Lower lobe of right lung (tissue), 2 donors: ENCODE results near the gene MED23. TPM values are rescaled to one million over a fixed set of nuclear protein-coding genes. Genes with fewer than 3 reads are reported as not detected.

Experiments
- ATAC-seq, 2 donors: fragments of 200-7000 bp; cut with Tn5 transposase; one replicate each; pipeline ENCODE4 v1.9.1; 2020 to 2022; ENCODE audit warnings: mild to moderate bottlenecking in 2 of 2, moderate library complexity in 2 of 2
- DNase-seq: peaks from one replicate; pipeline ENCODE4 v3.0.0-alpha.2; 2020
- H3K27ac ChIP-seq: fragments of 200-600 bp; one replicate; pipeline ENCODE4 v1.8.0; 2022
- H3K27me3 ChIP-seq: fragments of 200-600 bp; one replicate; pipeline ENCODE4 v1.8.0; 2022; ENCODE audit warnings: low read depth
- H3K36me3 ChIP-seq: fragments of 200-600 bp; one replicate; pipeline ENCODE4 v1.8.0; 2022; ENCODE audit warnings: mild to moderate bottlenecking
- H3K4me1 ChIP-seq: fragments of 200-600 bp; one replicate; pipeline ENCODE4 v1.8.0; 2022
- H3K4me3 ChIP-seq: fragments of 200-600 bp; one replicate; pipeline ENCODE4 v1.8.0; 2022; ENCODE audit warnings: mild to moderate bottlenecking
- H3K9me3 ChIP-seq: fragments of 200-600 bp; one replicate; pipeline ENCODE4 v1.8.0; 2022
- intact Hi-C: fragments of 100-400 bp; cut with DNase I; formaldehyde crosslinking; loops from one replicate; pipeline ENCODE4 v1.11.0; 2022
- total RNA-seq: library from RNA; stranded (reverse); fragmentation: NEBNext Ultra II Directional; extraction: Animal tissue kit (Norgen Biotek cat#: 25700); gene quantifications from one replicate; pipeline ENCODE4 v1.2.1, GENCODE V29; 2021
- TF ChIP-seq, protein P1 (sequence below): fragments of 200-600 bp; IDR thresholded peaks from one replicate; pipeline ENCODE4 v1.8.0; 2022; ENCODE audit warnings: antibody characterized with exemption, mild to moderate bottlenecking
- donor health status: DM: no; HTN: yes; CAD: no; lungs with severe emphysema.

The MED23 gene
- total RNA-seq, 1 donor from 2014 or later = 28.9 TPM

DNA sequence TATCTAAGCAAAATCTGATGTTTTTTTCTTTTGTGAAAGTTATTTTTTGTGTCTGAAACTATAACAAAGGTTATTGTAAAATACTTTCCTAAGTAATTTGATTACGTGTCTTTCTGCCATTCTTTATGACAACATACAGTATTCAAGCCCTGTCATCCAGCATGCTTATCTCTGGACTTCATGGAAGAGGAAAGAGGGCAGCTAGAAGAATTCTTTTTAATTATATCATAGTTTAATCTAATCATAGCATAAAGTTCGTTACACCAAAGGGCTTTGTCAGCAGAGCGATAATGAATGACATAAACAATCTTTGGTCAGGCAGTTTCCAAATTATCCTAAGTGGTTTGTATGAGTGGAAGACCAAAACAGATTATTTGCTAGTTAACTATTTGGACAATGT is 12.5 kb upstream of the MED23 start:
- TF ChIP-seq, protein P1, sequence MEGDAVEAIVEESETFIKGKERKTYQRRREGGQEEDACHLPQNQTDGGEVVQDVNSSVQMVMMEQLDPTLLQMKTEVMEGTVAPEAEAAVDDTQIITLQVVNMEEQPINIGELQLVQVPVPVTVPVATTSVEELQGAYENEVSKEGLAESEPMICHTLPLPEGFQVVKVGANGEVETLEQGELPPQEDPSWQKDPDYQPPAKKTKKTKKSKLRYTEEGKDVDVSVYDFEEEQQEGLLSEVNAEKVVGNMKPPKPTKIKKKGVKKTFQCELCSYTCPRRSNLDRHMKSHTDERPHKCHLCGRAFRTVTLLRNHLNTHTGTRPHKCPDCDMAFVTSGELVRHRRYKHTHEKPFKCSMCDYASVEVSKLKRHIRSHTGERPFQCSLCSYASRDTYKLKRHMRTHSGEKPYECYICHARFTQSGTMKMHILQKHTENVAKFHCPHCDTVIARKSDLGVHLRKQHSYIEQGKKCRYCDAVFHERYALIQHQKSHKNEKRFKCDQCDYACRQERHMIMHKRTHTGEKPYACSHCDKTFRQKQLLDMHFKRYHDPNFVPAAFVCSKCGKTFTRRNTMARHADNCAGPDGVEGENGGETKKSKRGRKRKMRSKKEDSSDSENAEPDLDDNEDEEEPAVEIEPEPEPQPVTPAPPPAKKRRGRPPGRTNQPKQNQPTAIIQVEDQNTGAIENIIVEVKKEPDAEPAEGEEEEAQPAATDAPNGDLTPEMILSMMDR = no peak
- H3K36me3 ChIP-seq = no peaks in the 10 kb centered on the region
- no peak for DNase-seq

DNA sequence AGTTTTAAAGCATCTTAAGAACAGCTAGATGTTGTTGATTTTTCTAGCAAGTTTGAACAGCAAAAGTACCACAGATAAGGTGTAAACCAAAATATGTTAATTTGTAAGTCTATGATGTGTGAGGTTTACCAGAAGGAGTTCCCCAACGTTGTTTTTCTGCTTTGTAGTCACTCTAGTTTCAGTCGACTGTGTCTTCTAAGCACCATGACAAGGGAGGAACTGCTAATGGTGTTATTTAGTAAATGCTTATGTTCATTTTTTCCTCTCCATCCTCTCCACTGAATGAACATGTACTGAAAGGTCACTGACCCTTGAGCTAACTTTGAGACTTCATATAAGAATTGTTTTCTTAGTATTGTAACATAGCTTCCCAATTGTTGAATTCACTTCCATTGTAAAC is 12.1 kb upstream of the MED23 start:
- intact Hi-C loops = no loop called here
- Histone ChIP-seq H3K4me1 (no peaks in the 10 kb centered on the region), H3K4me3 (no peak overlapping the region), H3K9me3 (no peaks in the 10 kb centered on the region), H3K27ac (no peak overlapping the region), H3K27me3 (no peaks in the 10 kb centered on the region), H3K36me3 (no peaks in the 10 kb centered on the region)
- TF ChIP-seq, protein P1 = no peak
- no peak for DNase-seq
- ATAC-seq = no peak

More for the DNA sequence above, 12.5 kb upstream of the MED23 start:
- Histone ChIP-seq H3K9me3 (no peaks in the 10 kb centered on the region), H3K4me3 (no peak overlapping the region), H3K27ac (no peak overlapping the region), H3K4me1 (no peaks in the 10 kb centered on the region), H3K27me3 (no peaks in the 10 kb centered on the region)
- ATAC-seq = no peak
- intact Hi-C loops = no loop called here

DNA sequence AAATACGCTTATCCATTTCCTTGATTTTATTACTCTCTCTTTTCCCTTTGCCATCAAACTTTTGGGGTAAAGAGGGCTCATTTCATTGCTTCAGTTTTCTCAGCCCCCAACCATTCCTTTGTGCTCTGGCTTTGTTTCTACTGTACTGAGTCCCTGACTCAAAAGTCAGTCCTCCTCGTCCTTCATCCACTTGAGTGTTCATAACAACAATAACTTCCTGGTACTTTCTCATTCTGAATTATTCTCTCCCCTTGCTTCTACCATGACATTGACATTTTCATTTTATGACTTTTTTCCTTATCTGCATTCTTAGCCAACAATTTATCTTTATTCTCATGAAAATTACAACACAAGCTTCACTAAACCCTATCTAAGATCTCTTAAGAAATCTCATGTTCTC is 10.0 kb upstream of the MED23 start:
- no peaks in the 10 kb centered on the region for H3K4me1 ChIP-seq
- ATAC-seq = no peak
- no peak overlapping the region for H3K4me3 ChIP-seq
- no peaks in the 10 kb centered on the region for H3K9me3 ChIP-seq
- no peak overlapping the region for H3K27ac ChIP-seq
- no peak for DNase-seq
- TF ChIP-seq, protein P1 = no peak
- no peaks in the 10 kb centered on the region for H3K36me3 ChIP-seq
- H3K27me3 ChIP-seq = no peaks in the 10 kb centered on the region
- intact Hi-C loops = no loop called here

DNA sequence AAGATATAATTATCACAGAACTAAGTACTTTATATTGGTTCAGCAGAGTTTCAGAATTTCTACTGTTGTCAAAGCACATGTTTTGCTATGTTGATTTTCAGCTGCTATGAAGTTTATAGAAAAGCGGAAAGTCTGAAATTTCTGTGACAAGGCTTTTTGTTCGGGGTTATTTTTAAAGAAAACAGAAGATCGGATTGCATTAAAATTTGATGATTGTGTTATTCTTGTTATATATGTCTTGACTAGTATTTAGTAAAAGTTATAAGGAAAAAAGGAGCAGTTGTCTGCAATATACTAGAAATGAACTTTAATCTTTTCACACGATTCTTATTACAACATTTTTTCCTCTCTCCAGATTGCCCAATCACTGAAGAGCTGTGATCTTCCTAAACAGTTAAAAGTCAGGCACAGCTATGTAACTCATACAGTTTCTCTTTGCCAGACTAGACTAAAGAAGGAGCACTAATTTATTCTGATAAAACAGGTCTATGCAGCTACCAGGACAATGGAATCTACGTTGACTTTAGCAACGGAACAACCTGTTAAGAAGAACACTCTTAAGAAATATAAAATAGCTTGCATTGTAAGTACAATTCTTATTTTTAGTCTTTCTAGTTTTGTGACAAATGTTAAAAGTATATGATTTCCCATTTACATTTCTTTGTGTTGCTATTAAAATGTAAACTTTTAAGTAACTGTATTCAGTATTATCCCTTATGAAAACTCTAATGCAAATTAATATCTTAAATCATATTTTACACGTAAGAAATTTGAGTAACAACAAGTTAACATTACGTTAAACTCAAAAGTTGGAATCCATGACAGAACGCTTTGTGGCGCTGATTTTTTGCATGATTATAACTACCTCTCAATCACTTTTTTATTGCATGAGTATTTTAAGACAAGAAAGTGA is 9.1 kb upstream of the MED23 start, which contains the start of gene ENPP3:
Gene ENPP3, plus strand, starts transcription at position 423 of the 913 bp plus-strand sequence. Its CDS starts 83 bp downstream, at position 506.
- Histone ChIP-seq H3K4me3 (no peak within 1 kb of the TSS), H3K27ac (no peak within 1 kb of the TSS), H3K27me3 (no peaks in the 10 kb centered on the region), H3K36me3 (no peaks in the 10 kb centered on the region), H3K4me1 (no peaks in the 10 kb centered on the region), H3K9me3 (no peaks in the 10 kb centered on the region)
- ATAC-seq (no peak), DNase-seq (no peak)
- TF ChIP-seq, protein P1 = no peak
- intact Hi-C loops = no loop called here

DNA sequence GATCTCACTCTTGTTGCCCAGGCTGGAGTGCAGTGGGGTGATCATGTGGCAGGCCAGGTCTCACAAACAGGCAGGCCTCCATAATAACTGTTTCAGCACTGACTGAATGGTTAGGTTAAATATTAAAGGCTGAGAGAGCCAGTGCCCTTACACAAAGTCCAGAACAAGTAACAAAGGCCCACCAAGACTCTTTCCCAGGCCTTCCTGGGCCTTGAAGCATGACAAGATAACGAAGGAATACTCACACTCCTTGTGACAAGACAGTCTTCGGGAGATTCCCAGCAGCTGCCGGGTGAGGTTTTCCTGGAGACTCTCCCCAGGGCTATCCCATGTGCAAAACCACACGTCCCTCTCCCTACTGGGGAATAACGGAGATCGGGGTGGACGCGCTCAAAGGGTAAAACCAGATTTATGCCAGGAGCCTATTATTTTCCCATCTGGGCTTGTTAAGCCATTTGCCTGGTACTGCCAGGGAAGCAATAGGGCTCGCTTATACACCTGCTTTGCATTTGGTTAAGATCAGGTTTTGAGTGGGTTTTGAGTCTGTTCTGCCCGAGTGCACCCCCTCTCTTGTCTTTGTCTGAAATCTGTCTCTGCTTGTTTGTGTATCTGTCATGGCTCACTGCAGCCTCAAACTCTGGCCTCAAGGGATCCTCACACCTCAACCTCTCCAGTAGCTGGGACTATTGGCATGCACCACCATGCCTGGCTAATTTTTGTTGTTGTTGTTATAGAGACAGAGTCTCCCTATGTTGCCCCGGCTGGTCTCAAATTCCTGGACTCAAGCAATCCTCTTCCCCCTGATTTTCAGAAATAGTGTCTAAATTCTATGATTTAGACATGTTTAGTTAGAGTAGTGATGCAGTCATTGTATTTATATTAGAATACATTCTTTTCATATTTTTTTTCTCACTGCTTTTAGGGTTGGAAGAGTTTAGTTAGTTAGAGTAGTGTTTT is 7.6 kb upstream of the MED23 start:
- no peak overlapping the region for H3K4me3 ChIP-seq
- no peaks in the 10 kb centered on the region for H3K9me3 ChIP-seq
- H3K4me1 ChIP-seq = no peaks in the 10 kb centered on the region
- no peaks in the 10 kb centered on the region for H3K27me3 ChIP-seq
- H3K36me3 ChIP-seq = no peaks in the 10 kb centered on the region
- TF ChIP-seq, protein P1 = no peak
- DNase-seq (no peak), ATAC-seq (no peak)
- intact Hi-C loops = no loop called here
- no peak overlapping the region for H3K27ac ChIP-seq
